ENCODE measurements around the gene NOS1AP. TPM values are rescaled to one million over a fixed set of nuclear protein-coding genes. Genes with fewer than 3 reads are reported as not detected.

NOS1AP gene
- total RNA-seq, 2 experiments from 2014 or later: not detected

GRCh38 chr1:162328512-162328911, 259.0 kb downstream of the NOS1AP start:
- Histone ChIP-seq H3K4me3 (ENCODE audit: low read depth, low read length, poor library complexity, severe bottlenecking) (no peak overlapping the region), H4K20me1 (ENCODE audit: insufficient read depth, low read length) (no peaks in the 10 kb centered on the region), H3K9me2 (ENCODE audit: insufficient read depth, low read length) (no peaks in the 10 kb centered on the region), H3K36me3 (ENCODE audit: insufficient read depth, low read length) (no peaks in the 10 kb centered on the region), H3K4me2 (ENCODE audit: low read length) (no peak overlapping the region), H2AFZ (ENCODE audit: low read length) (no peak overlapping the region), H3K27ac (ENCODE audit: low read depth, low read length, poor library complexity, severe bottlenecking) (no peak overlapping the region), H3K4me1 (ENCODE audit: insufficient read depth, low read length, poor library complexity, severe bottlenecking) (no peaks in the 10 kb centered on the region), H3K79me2 (ENCODE audit: insufficient read depth, low read depth, low read length) (no peaks in the 10 kb centered on the region), H3K9me3 (ENCODE audit: low read length) (no peaks in the 10 kb centered on the region)
- CTCF ChIA-PET (ENCODE audit: unreplicated experiment): no interaction called here
- no TSS peak for BruUV-seq (replicated peaks)
- intact Hi-C loops (cut with micrococcal nuclease; ENCODE audit: unreplicated experiment): no loop called here
- no peak for DNase-seq (ENCODE audit: low spot score)
- TF ChIP-seq EZH2phosphoT487 (IDR thresholded peaks at IDR 0.05; ENCODE audit: borderline replicate concordance, low read depth, low read length) (no peak), CTCF (conservative IDR thresholded peaks at IDR 0.05; ENCODE audit: low read length) (no peak)
- POLR2A ChIA-PET: no interaction called here

GRCh38 chr1:162329826-162330225, 260.3 kb downstream of the NOS1AP start:
- BruUV-seq (replicated peaks): no TSS peak
- no peak for DNase-seq (ENCODE audit: low spot score)
- TF ChIP-seq CTCF (conservative IDR thresholded peaks at IDR 0.05; ENCODE audit: low read length) (no peak), EZH2phosphoT487 (IDR thresholded peaks at IDR 0.05; ENCODE audit: borderline replicate concordance, low read depth, low read length) (no peak)
- Histone ChIP-seq H3K9me2 (ENCODE audit: insufficient read depth, low read length) (no peaks in the 10 kb centered on the region), H3K9me3 (ENCODE audit: low read length) (no peaks in the 10 kb centered on the region), H3K4me3 (ENCODE audit: low read depth, low read length, poor library complexity, severe bottlenecking) (no peak overlapping the region), H3K4me2 (ENCODE audit: low read length) (no peak overlapping the region), H3K4me1 (ENCODE audit: insufficient read depth, low read length, poor library complexity, severe bottlenecking) (no peaks in the 10 kb centered on the region), H3K36me3 (ENCODE audit: insufficient read depth, low read length) (no peaks in the 10 kb centered on the region), H2AFZ (ENCODE audit: low read length) (no peak overlapping the region), H3K27ac (ENCODE audit: low read depth, low read length, poor library complexity, severe bottlenecking) (no peak overlapping the region), H4K20me1 (ENCODE audit: insufficient read depth, low read length) (no peaks in the 10 kb centered on the region), H3K79me2 (ENCODE audit: insufficient read depth, low read depth, low read length) (no peaks in the 10 kb centered on the region)
- ChIA-PET CTCF (ENCODE audit: unreplicated experiment) (no interaction called here), POLR2A (no interaction called here)
- intact Hi-C loops (cut with micrococcal nuclease; ENCODE audit: unreplicated experiment): no loop called here

- H3K4me2 ChIP-seq (ENCODE audit: low read length): no peak overlapping the region
- no TSS peak for BruUV-seq (replicated peaks)
- H3K9me2 ChIP-seq (ENCODE audit: insufficient read depth, low read length): no peaks in the 10 kb centered on the region
- no peak overlapping the region for H2AFZ ChIP-seq (ENCODE audit: low read length)
- H3K36me3 ChIP-seq (ENCODE audit: insufficient read depth, low read length): no peaks in the 10 kb centered on the region
- CTCF ChIA-PET (ENCODE audit: unreplicated experiment): no interaction called here
- no peaks in the 10 kb centered on the region for H4K20me1 ChIP-seq (ENCODE audit: insufficient read depth, low read length)
- intact Hi-C loops (cut with micrococcal nuclease; ENCODE audit: unreplicated experiment): no loop called here
- no peaks in the 10 kb centered on the region for H3K79me2 ChIP-seq (ENCODE audit: insufficient read depth, low read depth, low read length)
- no peak overlapping the region for H3K4me3 ChIP-seq (ENCODE audit: low read depth, low read length, poor library complexity, severe bottlenecking)
- no peak for TF ChIP-seq EZH2phosphoT487 (IDR thresholded peaks at IDR 0.05; ENCODE audit: borderline replicate concordance, low read depth, low read length)
- no peak for TF ChIP-seq CTCF (conservative IDR thresholded peaks at IDR 0.05; ENCODE audit: low read length)
- no peaks in the 10 kb centered on the region for H3K4me1 ChIP-seq (ENCODE audit: insufficient read depth, low read length, poor library complexity, severe bottlenecking)
- H3K9me3 ChIP-seq (ENCODE audit: low read length): no peaks in the 10 kb centered on the region
- POLR2A ChIA-PET: interaction anchor here (0.6 kb wide), 1 partner anchor 10 kb away, joined by 3 read pairs; no protein-coding TSS in a partner anchor
- no peak overlapping the region for H3K27ac ChIP-seq (ENCODE audit: low read depth, low read length, poor library complexity, severe bottlenecking)
- DNase-seq (ENCODE audit: low spot score): no peak
These were observed 264.5 kb downstream of the NOS1AP start for GRCh38 chr1:162333991-162334390.

All from OCI-LY7 (cell line).